ENCODE measurements around the gene POU3F3. TPM values are rescaled to one million over a fixed set of nuclear protein-coding genes. Genes with fewer than 3 reads are reported as not detected.

Gene POU3F3
- total RNA-seq, 3 donors from 2014 or later (not counting 1 experiment from before 2014, with no cell fraction given), result not detected

DNA sequence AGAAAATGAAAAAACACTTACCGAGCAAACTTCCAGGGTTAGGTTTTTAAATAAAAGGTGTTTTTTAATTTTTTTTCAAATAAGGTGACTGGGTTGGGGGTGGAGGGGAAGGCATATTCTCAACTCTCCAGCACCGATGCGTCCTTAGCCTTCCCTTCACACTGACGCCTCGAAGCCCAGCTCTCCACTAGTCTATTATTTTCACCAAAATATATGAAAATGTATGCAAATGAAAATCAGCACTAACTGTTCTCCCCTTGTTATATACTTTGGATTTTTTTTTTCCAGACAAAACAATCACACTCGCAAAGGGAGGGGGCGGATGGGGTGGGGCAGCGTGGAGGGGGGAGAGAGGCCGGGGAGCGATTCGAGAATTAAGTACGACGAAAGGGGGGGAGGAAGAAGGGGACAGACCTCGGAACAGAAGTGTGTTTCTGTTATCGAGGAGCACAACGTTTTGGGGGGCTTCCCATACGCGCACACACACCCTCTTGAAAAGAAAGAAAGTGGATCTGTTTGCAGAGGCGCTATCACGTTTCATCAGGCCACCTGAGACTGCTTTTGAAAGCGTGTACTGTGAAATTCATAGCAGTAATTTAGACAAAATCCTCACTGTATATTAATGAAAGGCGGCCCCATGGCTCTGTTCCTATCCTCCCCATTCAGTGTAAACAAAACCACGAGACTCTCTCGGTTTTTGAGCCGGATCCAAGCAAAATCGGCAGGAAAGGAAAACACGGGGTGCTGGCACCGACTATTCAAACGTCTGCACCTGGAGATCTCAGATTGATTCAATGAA, 2.4 kb upstream of the POU3F3 start:
- TF ChIP-seq, protein P1, sequence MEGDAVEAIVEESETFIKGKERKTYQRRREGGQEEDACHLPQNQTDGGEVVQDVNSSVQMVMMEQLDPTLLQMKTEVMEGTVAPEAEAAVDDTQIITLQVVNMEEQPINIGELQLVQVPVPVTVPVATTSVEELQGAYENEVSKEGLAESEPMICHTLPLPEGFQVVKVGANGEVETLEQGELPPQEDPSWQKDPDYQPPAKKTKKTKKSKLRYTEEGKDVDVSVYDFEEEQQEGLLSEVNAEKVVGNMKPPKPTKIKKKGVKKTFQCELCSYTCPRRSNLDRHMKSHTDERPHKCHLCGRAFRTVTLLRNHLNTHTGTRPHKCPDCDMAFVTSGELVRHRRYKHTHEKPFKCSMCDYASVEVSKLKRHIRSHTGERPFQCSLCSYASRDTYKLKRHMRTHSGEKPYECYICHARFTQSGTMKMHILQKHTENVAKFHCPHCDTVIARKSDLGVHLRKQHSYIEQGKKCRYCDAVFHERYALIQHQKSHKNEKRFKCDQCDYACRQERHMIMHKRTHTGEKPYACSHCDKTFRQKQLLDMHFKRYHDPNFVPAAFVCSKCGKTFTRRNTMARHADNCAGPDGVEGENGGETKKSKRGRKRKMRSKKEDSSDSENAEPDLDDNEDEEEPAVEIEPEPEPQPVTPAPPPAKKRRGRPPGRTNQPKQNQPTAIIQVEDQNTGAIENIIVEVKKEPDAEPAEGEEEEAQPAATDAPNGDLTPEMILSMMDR (IDR thresholded peaks at IDR 0.05), result no peak
- Mint-ChIP-seq H3K4me1 (peaks cover 40 to 43% of the 10 kb centered on the region in 2 donors), H3K27me3 (ENCODE audit: low read depth in 2 of 2) (peaks cover 68 to 76% of the 10 kb centered on the region in 2 donors), H3K27ac (no peak overlapping the region), H3K9me3 (no peaks in the 10 kb centered on the region), H3K4me3 (peak overlapping the region; percentile 86), H3K36me3 (peaks cover 16% of the 10 kb centered on the region)
- Histone ChIP-seq H3K36me3 (ENCODE audit: control insufficient read depth, insufficient read depth, low read length) (no peaks in the 10 kb centered on the region), H3K4me3 (ENCODE audit: low read length) (no peak overlapping the region), H3K9me3 (ENCODE audit: control insufficient read depth, insufficient read depth, low read length) (no peaks in the 10 kb centered on the region), H3K27ac (ENCODE audit: low read length) (no peak overlapping the region), H3K27me3 (ENCODE audit: control insufficient read depth, insufficient read depth, low read length) (peaks cover 62% of the 10 kb centered on the region), H3K4me1 (ENCODE audit: control insufficient read depth, insufficient read depth, low read length) (peaks cover 32% of the 10 kb centered on the region)
- intact Hi-C loops (cut with micrococcal nuclease), result loop anchor here (10.0 kb wide), 1 partner anchor 223 kb away; no protein-coding TSS in a partner anchor
- ATAC-seq (no peak), DNase-seq (no peak)
- 3% methylated on average over 21 of the region's 29 CpGs for WGBS (ENCODE audit: insufficient coverage)

DNA sequence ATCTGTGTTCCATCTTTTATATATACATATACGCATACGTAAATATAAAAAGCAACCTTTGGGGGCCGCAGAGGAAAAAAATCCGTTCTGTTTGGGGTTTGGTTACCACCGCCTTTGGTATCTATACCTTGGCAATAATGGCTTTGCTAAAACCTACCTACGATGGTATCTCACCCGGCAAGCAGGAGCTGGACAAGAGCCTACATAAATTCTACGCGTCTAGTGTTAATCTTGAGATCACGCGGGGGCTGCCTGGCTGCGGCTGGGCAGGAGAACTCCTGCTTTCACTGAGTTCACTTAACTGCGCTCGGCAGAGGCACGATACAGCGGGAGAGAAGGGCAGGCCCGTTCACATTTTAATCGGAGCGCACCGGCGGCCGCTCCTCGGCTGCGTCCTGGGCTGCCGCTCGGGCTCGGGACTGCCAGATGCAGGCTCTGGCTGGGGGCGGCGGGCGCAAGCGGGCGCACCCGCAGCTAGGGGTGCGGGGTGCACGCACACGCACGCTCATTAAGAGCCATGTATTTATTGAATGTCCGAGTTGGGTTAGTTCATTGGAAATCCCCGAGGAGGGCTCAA, 1.7 kb upstream of the POU3F3 start:
- Histone ChIP-seq H3K27ac (ENCODE audit: low read length) (no peak overlapping the region), H3K27me3 (ENCODE audit: control insufficient read depth, insufficient read depth, low read length) (peaks cover 62% of the 10 kb centered on the region), H3K9me3 (ENCODE audit: control insufficient read depth, insufficient read depth, low read length) (no peaks in the 10 kb centered on the region), H3K4me3 (ENCODE audit: low read length) (no peak overlapping the region), H3K36me3 (ENCODE audit: control insufficient read depth, insufficient read depth, low read length) (no peaks in the 10 kb centered on the region), H3K4me1 (ENCODE audit: control insufficient read depth, insufficient read depth, low read length) (peaks cover 38% of the 10 kb centered on the region)
- H3K9me3 Mint-ChIP-seq, result no peaks in the 10 kb centered on the region
- ATAC-seq (peak in 2 of 3 donors; percentile 18 to 19), DNase-seq (peak in 1 of 2 donors; percentile 25)
- H3K27me3 Mint-ChIP-seq (ENCODE audit: low read depth in 2 of 2), result peaks cover 65 to 71% of the 10 kb centered on the region in 2 donors
- no peak overlapping the region for H3K27ac Mint-ChIP-seq
- peak overlapping the region; percentile 96 for H3K4me3 Mint-ChIP-seq
- H3K4me1 Mint-ChIP-seq, result peaks cover 43 to 49% of the 10 kb centered on the region in 2 donors
- TF ChIP-seq, protein P1 (IDR thresholded peaks at IDR 0.05), result no peak
- intact Hi-C loops (cut with micrococcal nuclease), result loop anchor here (10.0 kb wide), 1 partner anchor 223 kb away; no protein-coding TSS in a partner anchor
- 4% methylated on average over 39 of the region's 39 CpGs for WGBS (ENCODE audit: insufficient coverage)
- peaks cover 16% of the 10 kb centered on the region for H3K36me3 Mint-ChIP-seq

DNA sequence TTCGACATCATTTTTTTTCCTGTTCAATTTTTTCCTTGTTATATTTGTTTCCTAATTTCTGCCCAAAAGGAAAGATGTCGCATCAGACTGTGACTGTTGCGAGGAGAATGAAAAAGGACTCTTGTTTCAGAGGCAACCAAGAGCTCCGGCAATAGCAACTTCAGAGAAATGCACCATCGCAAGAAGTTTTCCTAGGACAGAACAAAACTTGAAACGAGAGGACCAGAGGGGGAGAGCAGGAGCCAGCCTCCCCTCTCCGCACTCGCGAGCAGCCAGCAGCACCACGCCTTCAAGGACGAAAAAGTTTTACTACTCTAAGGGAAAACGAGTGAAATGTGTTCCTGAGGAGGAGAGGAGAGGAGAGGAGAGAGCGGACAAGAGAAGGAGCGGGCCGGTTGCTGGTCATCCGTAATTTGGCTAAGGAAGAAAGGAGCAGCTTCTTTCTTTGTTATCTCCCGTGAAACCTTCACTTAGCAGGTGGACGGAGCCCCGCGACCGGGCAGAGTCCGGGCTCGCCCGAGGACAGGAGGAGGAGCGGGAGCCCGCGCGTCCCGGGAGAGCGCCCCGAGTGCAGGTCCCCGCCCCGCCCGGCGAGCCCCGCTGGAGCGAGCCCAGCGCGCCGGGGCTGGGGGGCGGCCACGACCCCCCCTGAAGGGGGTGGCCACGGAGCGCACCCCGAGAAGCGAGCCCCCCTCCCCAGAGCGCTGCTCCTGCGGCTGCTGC, 744 bp downstream of the POU3F3 start:
- Histone ChIP-seq H3K27ac (ENCODE audit: low read length) (no peak overlapping the region), H3K27me3 (ENCODE audit: control insufficient read depth, insufficient read depth, low read length) (peaks cover 70% of the 10 kb centered on the region), H3K9me3 (ENCODE audit: control insufficient read depth, insufficient read depth, low read length) (no peaks in the 10 kb centered on the region), H3K4me1 (ENCODE audit: control insufficient read depth, insufficient read depth, low read length) (peaks cover 43% of the 10 kb centered on the region), H3K4me3 (ENCODE audit: low read length) (no peak overlapping the region), H3K36me3 (ENCODE audit: control insufficient read depth, insufficient read depth, low read length) (no peaks in the 10 kb centered on the region)
- peaks cover 45 to 59% of the 10 kb centered on the region in 2 donors for H3K4me1 Mint-ChIP-seq
- H3K27ac Mint-ChIP-seq, result peak overlapping the region; percentile 10 to 68
- no peak for DNase-seq
- no peaks in the 10 kb centered on the region for H3K9me3 Mint-ChIP-seq
- no peak for ATAC-seq
- peaks cover 65 to 70% of the 10 kb centered on the region in 2 donors for H3K27me3 Mint-ChIP-seq (ENCODE audit: low read depth in 2 of 2)
- TF ChIP-seq, protein P1 (IDR thresholded peaks at IDR 0.05), result no peak
- peak overlapping the region; percentile 96 for H3K4me3 Mint-ChIP-seq
- WGBS (ENCODE audit: insufficient coverage), result 8% methylated on average over 48 of the region's 48 CpGs
- intact Hi-C loops (cut with micrococcal nuclease), result loop anchor here (10.0 kb wide), 1 partner anchor 220 kb away; no protein-coding TSS in a partner anchor
- H3K36me3 Mint-ChIP-seq, result peaks cover 24% of the 10 kb centered on the region

All from natural killer cell (primary cell).